ENCODE results near the gene CASZ1. TPM values are rescaled to one million over a fixed set of nuclear protein-coding genes. Genes with fewer than 3 reads are reported as not detected.

CASZ1 gene
- total RNA-seq, 1 experiment from 2014 or later: 12.6 TPM

DNA sequence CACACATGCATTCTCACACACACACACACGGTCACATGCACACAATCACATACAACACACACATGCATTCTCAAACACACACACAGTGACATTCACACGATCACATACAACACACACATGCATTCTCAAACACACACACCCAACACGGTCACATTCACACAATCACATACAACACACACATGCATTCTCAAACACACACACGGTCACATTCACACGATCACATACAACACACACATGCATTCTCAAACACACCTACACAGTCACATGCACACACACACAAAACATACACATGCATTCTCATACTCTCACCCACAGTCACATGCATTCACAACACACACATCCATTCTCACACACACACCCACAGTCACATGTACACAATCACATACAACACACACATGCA is 135.0 kb downstream of the CASZ1 start:
- CTCF ChIA-PET: no interaction called here
- intact Hi-C loops (cut with micrococcal nuclease; ENCODE audit: unreplicated experiment): no loop called here
- no TSS peak for BruUV-seq (replicated peaks)

GRCh38 chr1:10659646-10660540 is 136.6 kb downstream of the CASZ1 start:
- CTCF ChIA-PET: no interaction called here
- BruUV-seq (replicated peaks): no TSS peak
- DNase-seq: no peak
- no peaks in the 10 kb centered on the region for H3K27me3 Mint-ChIP-seq (ENCODE audit: unreplicated experiment)
- no peak overlapping the region for H3K27ac Mint-ChIP-seq (ENCODE audit: unreplicated experiment)
- H3K4me3 Mint-ChIP-seq (ENCODE audit: low read depth, unreplicated experiment): no peak overlapping the region
- no peaks in the 10 kb centered on the region for H3K9me3 Mint-ChIP-seq (ENCODE audit: low read depth, unreplicated experiment)
- no peaks in the 10 kb centered on the region for H3K36me3 Mint-ChIP-seq (ENCODE audit: insufficient read depth, unreplicated experiment)
- intact Hi-C loops (cut with micrococcal nuclease; ENCODE audit: unreplicated experiment): no loop called here
- TF ChIP-seq, protein P1, sequence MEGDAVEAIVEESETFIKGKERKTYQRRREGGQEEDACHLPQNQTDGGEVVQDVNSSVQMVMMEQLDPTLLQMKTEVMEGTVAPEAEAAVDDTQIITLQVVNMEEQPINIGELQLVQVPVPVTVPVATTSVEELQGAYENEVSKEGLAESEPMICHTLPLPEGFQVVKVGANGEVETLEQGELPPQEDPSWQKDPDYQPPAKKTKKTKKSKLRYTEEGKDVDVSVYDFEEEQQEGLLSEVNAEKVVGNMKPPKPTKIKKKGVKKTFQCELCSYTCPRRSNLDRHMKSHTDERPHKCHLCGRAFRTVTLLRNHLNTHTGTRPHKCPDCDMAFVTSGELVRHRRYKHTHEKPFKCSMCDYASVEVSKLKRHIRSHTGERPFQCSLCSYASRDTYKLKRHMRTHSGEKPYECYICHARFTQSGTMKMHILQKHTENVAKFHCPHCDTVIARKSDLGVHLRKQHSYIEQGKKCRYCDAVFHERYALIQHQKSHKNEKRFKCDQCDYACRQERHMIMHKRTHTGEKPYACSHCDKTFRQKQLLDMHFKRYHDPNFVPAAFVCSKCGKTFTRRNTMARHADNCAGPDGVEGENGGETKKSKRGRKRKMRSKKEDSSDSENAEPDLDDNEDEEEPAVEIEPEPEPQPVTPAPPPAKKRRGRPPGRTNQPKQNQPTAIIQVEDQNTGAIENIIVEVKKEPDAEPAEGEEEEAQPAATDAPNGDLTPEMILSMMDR (IDR thresholded peaks at IDR 0.05; ENCODE audit: unreplicated experiment): no peak
- no peaks in the 10 kb centered on the region for H3K4me1 Mint-ChIP-seq (ENCODE audit: low read depth, unreplicated experiment)

More for the DNA sequence above, 135.0 kb downstream of the CASZ1 start:
- no peak overlapping the region for H3K27ac Mint-ChIP-seq (ENCODE audit: unreplicated experiment)
- no peaks in the 10 kb centered on the region for H3K9me3 Mint-ChIP-seq (ENCODE audit: low read depth, unreplicated experiment)
- no peaks in the 10 kb centered on the region for H3K4me1 Mint-ChIP-seq (ENCODE audit: low read depth, unreplicated experiment)
- DNase-seq: no peak
- H3K36me3 Mint-ChIP-seq (ENCODE audit: insufficient read depth, unreplicated experiment): no peaks in the 10 kb centered on the region
- H3K27me3 Mint-ChIP-seq (ENCODE audit: unreplicated experiment): no peaks in the 10 kb centered on the region
- no peak overlapping the region for H3K4me3 Mint-ChIP-seq (ENCODE audit: low read depth, unreplicated experiment)
- TF ChIP-seq, protein P1 (IDR thresholded peaks at IDR 0.05; ENCODE audit: unreplicated experiment): no peak

DNA sequence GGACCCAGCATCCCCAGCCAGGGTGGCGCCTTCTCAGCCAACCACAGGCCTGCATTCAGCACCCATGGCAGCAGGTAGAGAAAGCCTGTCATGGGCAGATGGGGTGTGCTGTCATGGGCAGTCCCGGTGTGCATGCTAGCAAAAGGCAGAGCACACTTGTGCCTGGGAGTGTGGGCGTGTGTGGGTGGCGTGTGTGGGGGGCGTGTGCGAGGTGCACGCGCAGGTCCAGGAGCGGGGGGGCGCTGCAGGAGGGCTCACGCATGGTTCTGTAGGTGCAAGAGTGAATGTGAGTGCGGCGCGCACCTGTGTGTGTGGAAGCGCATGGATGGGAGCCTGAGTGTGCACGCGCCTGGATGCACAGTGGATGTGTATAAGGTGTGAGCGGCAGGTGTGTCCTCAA is 137.2 kb downstream of the CASZ1 start:
- H3K4me1 Mint-ChIP-seq (ENCODE audit: low read depth, unreplicated experiment): no peaks in the 10 kb centered on the region
- CTCF ChIA-PET: no interaction called here
- no peaks in the 10 kb centered on the region for H3K36me3 Mint-ChIP-seq (ENCODE audit: insufficient read depth, unreplicated experiment)
- no peak overlapping the region for H3K27ac Mint-ChIP-seq (ENCODE audit: unreplicated experiment)
- H3K4me3 Mint-ChIP-seq (ENCODE audit: low read depth, unreplicated experiment): no peak overlapping the region
- intact Hi-C loops (cut with micrococcal nuclease; ENCODE audit: unreplicated experiment): no loop called here
- H3K27me3 Mint-ChIP-seq (ENCODE audit: unreplicated experiment): no peaks in the 10 kb centered on the region
- no peak for DNase-seq
- TF ChIP-seq, protein P1 (IDR thresholded peaks at IDR 0.05; ENCODE audit: unreplicated experiment): no peak
- BruUV-seq (replicated peaks): no TSS peak
- H3K9me3 Mint-ChIP-seq (ENCODE audit: low read depth, unreplicated experiment): no peaks in the 10 kb centered on the region

- H3K4me1 Mint-ChIP-seq (ENCODE audit: low read depth, unreplicated experiment): no peaks in the 10 kb centered on the region
- no peak for DNase-seq
- H3K27me3 Mint-ChIP-seq (ENCODE audit: unreplicated experiment): no peaks in the 10 kb centered on the region
- BruUV-seq (replicated peaks): no TSS peak
- H3K27ac Mint-ChIP-seq (ENCODE audit: unreplicated experiment): no peak overlapping the region
- CTCF ChIA-PET: no interaction called here
- no peaks in the 10 kb centered on the region for H3K9me3 Mint-ChIP-seq (ENCODE audit: low read depth, unreplicated experiment)
- TF ChIP-seq, protein P1 (IDR thresholded peaks at IDR 0.05; ENCODE audit: unreplicated experiment): no peak
- intact Hi-C loops (cut with micrococcal nuclease; ENCODE audit: unreplicated experiment): no loop called here
- no peak overlapping the region for H3K4me3 Mint-ChIP-seq (ENCODE audit: low read depth, unreplicated experiment)
- H3K36me3 Mint-ChIP-seq (ENCODE audit: insufficient read depth, unreplicated experiment): no peaks in the 10 kb centered on the region
Observed at GRCh38 chr1:10658396-10659066, 137.9 kb downstream of the CASZ1 start.
